Suprapubic skin (tissue), 4 donors: ENCODE measurements around the gene RGS1.

ENCODE experiments used
- EP300 ChIP-seq: sonication (generic); formaldehyde crosslinking; IDR thresholded peaks from one replicate; pipeline ENCODE4 v1.6.1; 2017; ENCODE audit warnings: antibody characterized with exemption
- POLR2A ChIP-seq, 2 donors: fragments of 450-650 bp; IDR thresholded peaks; one replicate each; pipeline ENCODE4 v1.6.1; 2017; ENCODE audit warnings: antibody characterized with exemption in 2 of 2, mild to moderate bottlenecking in 2 of 2, moderate library complexity in 2 of 2
- POLR2AphosphoS5 ChIP-seq, 3 donors: sonication (generic); formaldehyde crosslinking; IDR thresholded peaks; one replicate each; pipeline ENCODE4 v1.6.1; 2017; ENCODE audit warnings: antibody characterized with exemption in 3 of 3
- TF ChIP-seq, protein P1 (sequence below), 2 donors: fragments of 200-600 bp in 1 of 2; fragments of 450-650 bp in 1 of 2; sonication (generic) in 1 of 2; IDR thresholded peaks; one replicate each; pipeline ENCODE4 v1.5.1; 2016 to 2019; ENCODE audit warnings: antibody characterized with exemption in 2 of 2, mild to moderate bottlenecking in 1 of 2, moderate library complexity in 1 of 2

DNA sequence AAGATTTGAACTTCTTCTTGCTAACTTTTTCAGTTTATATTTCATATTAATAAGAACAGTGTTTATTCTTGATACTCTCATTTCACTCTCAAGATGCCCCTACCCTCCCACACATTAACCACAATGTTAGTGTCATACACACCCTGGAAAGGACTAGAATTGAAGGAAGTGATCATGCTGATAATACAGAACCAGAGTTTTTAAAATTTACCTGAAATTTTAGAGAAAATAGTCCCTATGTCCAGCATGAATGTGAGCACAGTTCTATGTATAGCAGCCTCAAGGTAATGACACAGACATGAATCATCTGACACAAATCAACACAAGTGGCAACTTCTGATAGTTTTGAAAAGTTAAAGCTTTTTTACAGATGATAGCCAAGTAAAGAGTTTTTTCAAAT, 26.0 kb downstream of the RGS1 start:
- TF ChIP-seq, protein P1, sequence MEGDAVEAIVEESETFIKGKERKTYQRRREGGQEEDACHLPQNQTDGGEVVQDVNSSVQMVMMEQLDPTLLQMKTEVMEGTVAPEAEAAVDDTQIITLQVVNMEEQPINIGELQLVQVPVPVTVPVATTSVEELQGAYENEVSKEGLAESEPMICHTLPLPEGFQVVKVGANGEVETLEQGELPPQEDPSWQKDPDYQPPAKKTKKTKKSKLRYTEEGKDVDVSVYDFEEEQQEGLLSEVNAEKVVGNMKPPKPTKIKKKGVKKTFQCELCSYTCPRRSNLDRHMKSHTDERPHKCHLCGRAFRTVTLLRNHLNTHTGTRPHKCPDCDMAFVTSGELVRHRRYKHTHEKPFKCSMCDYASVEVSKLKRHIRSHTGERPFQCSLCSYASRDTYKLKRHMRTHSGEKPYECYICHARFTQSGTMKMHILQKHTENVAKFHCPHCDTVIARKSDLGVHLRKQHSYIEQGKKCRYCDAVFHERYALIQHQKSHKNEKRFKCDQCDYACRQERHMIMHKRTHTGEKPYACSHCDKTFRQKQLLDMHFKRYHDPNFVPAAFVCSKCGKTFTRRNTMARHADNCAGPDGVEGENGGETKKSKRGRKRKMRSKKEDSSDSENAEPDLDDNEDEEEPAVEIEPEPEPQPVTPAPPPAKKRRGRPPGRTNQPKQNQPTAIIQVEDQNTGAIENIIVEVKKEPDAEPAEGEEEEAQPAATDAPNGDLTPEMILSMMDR (IDR thresholded peaks at IDR 0.05), result no peak
- TF ChIP-seq POLR2A (IDR thresholded peaks at IDR 0.05), result no peak
- no peak for TF ChIP-seq POLR2AphosphoS5 (IDR thresholded peaks at IDR 0.05)
- no peak for TF ChIP-seq EP300
